Measurements from ENCODE around the gene ITGA3.

ITGA3 gene

DNA sequence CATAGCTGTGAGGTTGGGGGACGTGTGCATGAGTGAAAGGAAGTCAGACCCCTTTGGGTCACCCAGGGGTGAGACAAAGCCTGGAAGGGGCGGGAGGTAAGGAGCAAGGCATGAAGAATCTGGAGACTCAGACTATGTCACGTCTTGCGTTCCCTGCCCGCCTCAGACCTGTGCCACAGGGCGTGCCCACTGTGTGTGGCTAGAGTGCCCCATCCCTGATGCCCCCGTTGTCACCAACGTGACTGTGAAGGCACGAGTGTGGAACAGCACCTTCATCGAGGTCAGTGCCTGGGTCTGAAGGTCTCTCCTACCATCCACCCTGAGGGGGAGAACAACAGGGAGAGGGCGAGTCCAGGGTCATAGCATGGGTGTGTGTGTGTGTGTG, 24.2 kb downstream of the ITGA3 start:
- Histone ChIP-seq H3K9me3 (ENCODE audit: severe bottlenecking) (no peaks in the 10 kb centered on the region), H3K27ac (no peak overlapping the region), H3K27me3 (ENCODE audit: insufficient read depth, low read depth, severe bottlenecking) (no peaks in the 10 kb centered on the region), H3K4me3 (ENCODE audit: low read depth, low read length) (no peak overlapping the region), H3K36me3 (peaks cover 59% of the 10 kb centered on the region)
- TF ChIP-seq, protein P1, sequence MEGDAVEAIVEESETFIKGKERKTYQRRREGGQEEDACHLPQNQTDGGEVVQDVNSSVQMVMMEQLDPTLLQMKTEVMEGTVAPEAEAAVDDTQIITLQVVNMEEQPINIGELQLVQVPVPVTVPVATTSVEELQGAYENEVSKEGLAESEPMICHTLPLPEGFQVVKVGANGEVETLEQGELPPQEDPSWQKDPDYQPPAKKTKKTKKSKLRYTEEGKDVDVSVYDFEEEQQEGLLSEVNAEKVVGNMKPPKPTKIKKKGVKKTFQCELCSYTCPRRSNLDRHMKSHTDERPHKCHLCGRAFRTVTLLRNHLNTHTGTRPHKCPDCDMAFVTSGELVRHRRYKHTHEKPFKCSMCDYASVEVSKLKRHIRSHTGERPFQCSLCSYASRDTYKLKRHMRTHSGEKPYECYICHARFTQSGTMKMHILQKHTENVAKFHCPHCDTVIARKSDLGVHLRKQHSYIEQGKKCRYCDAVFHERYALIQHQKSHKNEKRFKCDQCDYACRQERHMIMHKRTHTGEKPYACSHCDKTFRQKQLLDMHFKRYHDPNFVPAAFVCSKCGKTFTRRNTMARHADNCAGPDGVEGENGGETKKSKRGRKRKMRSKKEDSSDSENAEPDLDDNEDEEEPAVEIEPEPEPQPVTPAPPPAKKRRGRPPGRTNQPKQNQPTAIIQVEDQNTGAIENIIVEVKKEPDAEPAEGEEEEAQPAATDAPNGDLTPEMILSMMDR (IDR thresholded peaks at IDR 0.05; ENCODE audit: low read depth, low read length), result no peak
- no peak for DNase-seq

DNA sequence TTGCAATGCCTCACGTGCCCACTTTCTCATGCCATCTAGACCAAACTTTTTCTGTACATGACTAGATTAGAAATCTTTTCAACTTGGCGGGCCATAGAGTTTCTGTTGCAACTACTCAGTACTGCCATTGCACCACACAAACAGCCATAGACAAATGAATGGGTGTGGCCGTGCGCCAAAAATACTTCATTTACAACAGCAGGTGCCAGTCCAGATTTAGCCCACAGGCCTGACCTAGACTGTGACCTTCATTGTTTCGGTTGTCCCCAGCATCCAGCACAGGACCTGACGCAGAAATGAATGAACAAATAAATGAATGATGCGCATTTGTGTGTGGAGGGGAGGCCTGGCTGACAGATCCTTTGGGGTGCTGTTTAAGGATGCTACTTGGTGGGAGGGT, 24.9 kb downstream of the ITGA3 start:
- TF ChIP-seq, protein P1 (IDR thresholded peaks at IDR 0.05; ENCODE audit: low read depth, low read length), result no peak
- no peaks in the 10 kb centered on the region for H3K9me3 ChIP-seq (ENCODE audit: severe bottlenecking)
- H3K36me3 ChIP-seq, result peaks cover 54% of the 10 kb centered on the region
- no peak overlapping the region for H3K27ac ChIP-seq
- no peaks in the 10 kb centered on the region for H3K27me3 ChIP-seq (ENCODE audit: insufficient read depth, low read depth, severe bottlenecking)
- no peak for DNase-seq
- no peak overlapping the region for H3K4me3 ChIP-seq (ENCODE audit: low read depth, low read length)

DNA sequence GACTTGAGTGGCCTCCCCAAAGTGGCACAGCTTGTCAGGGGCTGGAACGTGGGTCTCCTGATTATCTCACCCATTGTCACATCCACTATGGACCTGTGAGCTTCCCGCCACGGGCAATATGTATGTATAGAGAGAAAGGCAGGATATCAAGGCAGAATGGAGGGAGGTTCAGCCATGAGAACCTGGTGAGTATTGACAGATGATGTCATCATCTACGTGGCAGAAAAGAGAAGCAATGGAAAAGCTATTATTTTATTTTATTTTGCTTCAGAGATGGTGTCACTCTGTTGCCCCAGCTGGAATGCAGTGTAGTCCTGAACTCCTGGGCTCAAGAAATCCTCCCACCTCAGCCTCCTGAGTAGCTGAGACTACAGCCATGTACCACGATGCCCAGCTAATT, 25.8 kb downstream of the ITGA3 start:
- peaks cover 54% of the 10 kb centered on the region for H3K36me3 ChIP-seq
- H3K27ac ChIP-seq, result no peak overlapping the region
- TF ChIP-seq, protein P1 (IDR thresholded peaks at IDR 0.05; ENCODE audit: low read depth, low read length), result no peak
- H3K27me3 ChIP-seq (ENCODE audit: insufficient read depth, low read depth, severe bottlenecking), result no peaks in the 10 kb centered on the region
- DNase-seq, result no peak
- no peak overlapping the region for H3K4me3 ChIP-seq (ENCODE audit: low read depth, low read length)
- no peaks in the 10 kb centered on the region for H3K9me3 ChIP-seq (ENCODE audit: severe bottlenecking)

DNA sequence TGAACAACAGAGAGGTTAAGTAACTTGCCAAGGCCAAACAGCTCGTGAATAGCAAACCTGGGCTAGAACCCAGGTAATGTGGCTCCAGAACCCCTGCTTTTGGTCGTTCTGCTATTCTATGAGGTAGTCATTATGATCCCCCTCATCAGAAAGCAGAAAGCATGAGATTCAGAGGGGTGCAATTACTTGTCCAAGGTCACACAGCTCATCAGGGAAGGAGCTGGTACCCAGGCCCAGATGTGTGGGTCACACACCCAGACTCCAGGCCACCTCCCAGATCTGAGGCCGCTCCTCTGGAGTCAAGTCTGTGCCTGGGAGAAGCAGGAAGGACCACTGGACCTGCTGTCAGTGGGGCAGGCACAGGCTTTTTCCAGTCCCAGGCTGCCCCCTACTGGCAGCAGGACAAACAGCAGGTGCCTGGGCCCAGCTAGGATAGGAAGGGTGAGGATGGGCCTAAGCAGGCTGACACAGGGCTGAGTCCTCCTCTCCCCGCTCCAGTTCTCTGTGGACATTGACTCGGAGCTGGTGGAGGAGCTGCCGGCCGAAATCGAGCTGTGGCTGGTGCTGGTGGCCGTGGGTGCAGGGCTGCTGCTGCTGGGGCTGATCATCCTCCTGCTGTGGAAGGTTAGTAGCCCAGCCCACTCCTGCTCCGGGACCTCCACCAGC, 31.5 kb downstream of the ITGA3 start:
- no peak overlapping the region for H3K4me3 ChIP-seq (ENCODE audit: low read depth, low read length)
- H3K9me3 ChIP-seq (ENCODE audit: severe bottlenecking), result no peaks in the 10 kb centered on the region
- peaks cover 15% of the 10 kb centered on the region for H3K36me3 ChIP-seq
- no peaks in the 10 kb centered on the region for H3K27me3 ChIP-seq (ENCODE audit: insufficient read depth, low read depth, severe bottlenecking)
- DNase-seq, result peak; percentile 89
- H3K27ac ChIP-seq, result no peak overlapping the region
- TF ChIP-seq, protein P1 (IDR thresholded peaks at IDR 0.05; ENCODE audit: low read depth, low read length), result peak; percentile 99

DNA sequence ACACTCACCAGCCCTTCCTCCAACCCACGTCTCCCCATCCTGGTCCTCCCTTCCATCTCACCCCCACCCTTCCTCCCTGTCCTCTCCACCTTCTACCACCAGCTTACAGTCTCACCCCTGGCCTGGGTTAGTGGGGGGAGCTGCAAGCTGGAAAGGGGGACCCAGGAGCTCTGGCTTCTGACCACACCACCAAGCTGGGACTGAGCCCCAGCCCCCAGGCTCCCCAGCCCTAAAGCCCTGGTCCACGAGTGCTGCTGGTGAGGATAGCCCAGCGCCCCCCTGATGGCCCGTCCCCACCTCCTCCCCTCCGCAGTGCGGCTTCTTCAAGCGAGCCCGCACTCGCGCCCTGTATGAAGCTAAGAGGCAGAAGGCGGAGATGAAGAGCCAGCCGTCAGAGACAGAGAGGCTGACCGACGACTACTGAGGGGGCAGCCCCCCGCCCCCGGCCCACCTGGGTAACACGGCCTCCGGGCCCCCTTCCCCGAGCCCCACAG, 32.0 kb downstream of the ITGA3 start:
- no peak for DNase-seq
- TF ChIP-seq, protein P1 (IDR thresholded peaks at IDR 0.05; ENCODE audit: low read depth, low read length), result no peak
- no peaks in the 10 kb centered on the region for H3K9me3 ChIP-seq (ENCODE audit: severe bottlenecking)
- H3K36me3 ChIP-seq, result peaks cover 11% of the 10 kb centered on the region; the same call in 1 of the 2 replicates
- H3K27ac ChIP-seq, result no peak overlapping the region
- H3K27me3 ChIP-seq (ENCODE audit: insufficient read depth, low read depth, severe bottlenecking), result no peaks in the 10 kb centered on the region
- H3K4me3 ChIP-seq (ENCODE audit: low read depth, low read length), result no peak overlapping the region

Data from WERI-Rb-1 (cell line).